Central memory CD8-positive, alpha-beta T cell (primary cell): ENCODE results near the gene CDCP1.

Experiments used
- ATAC-seq: fragments of 150-1000 bp; cut with Tn5 transposase; replicated peaks from 2 replicates; pipeline ENCODE4 v1.10.0; 2022; ENCODE audit warnings: mild to moderate bottlenecking, moderate FRiP score, moderate number of reproducible peaks; ENCODE audit not compliant: poor library complexity, severe bottlenecking; ENCODE audit errors: extremely low read depth
- DNase-seq, 2 donors: peaks; one replicate each; pipeline ENCODE4 v3.0.0; 2021; ENCODE audit warnings: low spot score in 2 of 2
- H3K27ac Mint-ChIP-seq: one replicate; pipeline ENCODE4 v1.8.0; 2022; ENCODE audit warnings: low read depth, mild to moderate bottlenecking, moderate library complexity, mixed read lengths
- H3K27me3 Mint-ChIP-seq: one replicate; pipeline ENCODE4 v1.8.0; 2022; ENCODE audit warnings: mixed read lengths
- H3K36me3 Mint-ChIP-seq: one replicate; pipeline ENCODE4 v1.8.0; 2022; ENCODE audit warnings: mild to moderate bottlenecking, moderate library complexity, mixed read lengths; ENCODE audit not compliant: insufficient read depth
- H3K4me1 Mint-ChIP-seq: one replicate; pipeline ENCODE4 v1.8.0; 2022; ENCODE audit warnings: mixed read lengths
- H3K4me3 Mint-ChIP-seq: one replicate; pipeline ENCODE4 v1.8.0; 2022; ENCODE audit warnings: mild to moderate bottlenecking, moderate library complexity, mixed read lengths
- H3K9me3 Mint-ChIP-seq: one replicate; pipeline ENCODE4 v1.8.0; 2022; ENCODE audit warnings: mixed read lengths

CDCP1 gene

GRCh38 chr3:45037720-45038455 lies 108.3 kb downstream of the CDCP1 start:
- H3K4me1 Mint-ChIP-seq = peaks cover 29% of the 10 kb centered on the region
- peaks cover 45% of the 10 kb centered on the region for H3K27me3 Mint-ChIP-seq
- H3K27ac Mint-ChIP-seq = no peak overlapping the region
- peaks cover 2% of the 10 kb centered on the region for H3K36me3 Mint-ChIP-seq
- ATAC-seq (peak; percentile 90), DNase-seq (peak; percentile 84 to 88)
- H3K4me3 Mint-ChIP-seq = peak overlapping the region; percentile 41
- H3K9me3 Mint-ChIP-seq = no peaks in the 10 kb centered on the region

GRCh38 chr3:45035441-45036301 lies 110.5 kb downstream of the CDCP1 start:
- Mint-ChIP-seq H3K27me3 (peaks cover 66% of the 10 kb centered on the region), H3K27ac (no peak overlapping the region)

GRCh38 chr3:45034612-45035252 lies 111.4 kb downstream of the CDCP1 start:
- DNase-seq (no peak), ATAC-seq (no peak)
- Mint-ChIP-seq H3K4me3 (peak overlapping the region; percentile 33), H3K9me3 (no peaks in the 10 kb centered on the region), H3K36me3 (peaks cover 2% of the 10 kb centered on the region), H3K4me1 (peaks cover 29% of the 10 kb centered on the region), H3K27me3 (peaks cover 75% of the 10 kb centered on the region), H3K27ac (no peak overlapping the region)

More at GRCh38 chr3:45035441-45036301, 110.5 kb downstream of the CDCP1 start:
- Mint-ChIP-seq H3K9me3 (no peaks in the 10 kb centered on the region), H3K4me3 (peak overlapping the region; percentile 33), H3K36me3 (peaks cover 2% of the 10 kb centered on the region), H3K4me1 (peaks cover 29% of the 10 kb centered on the region)
- DNase-seq (no peak), ATAC-seq (no peak)

GRCh38 chr3:45033791-45034190 lies 112.4 kb downstream of the CDCP1 start:
- peaks cover 81% of the 10 kb centered on the region for H3K27me3 Mint-ChIP-seq
- no peak for DNase-seq
- H3K36me3 Mint-ChIP-seq = peaks cover 2% of the 10 kb centered on the region
- peaks cover 29% of the 10 kb centered on the region for H3K4me1 Mint-ChIP-seq
- H3K4me3 Mint-ChIP-seq = no peak overlapping the region
- ATAC-seq = no peak
- no peaks in the 10 kb centered on the region for H3K9me3 Mint-ChIP-seq
- H3K27ac Mint-ChIP-seq = no peak overlapping the region
